ENCODE results near the gene MED16.

The MED16 gene

DNA sequence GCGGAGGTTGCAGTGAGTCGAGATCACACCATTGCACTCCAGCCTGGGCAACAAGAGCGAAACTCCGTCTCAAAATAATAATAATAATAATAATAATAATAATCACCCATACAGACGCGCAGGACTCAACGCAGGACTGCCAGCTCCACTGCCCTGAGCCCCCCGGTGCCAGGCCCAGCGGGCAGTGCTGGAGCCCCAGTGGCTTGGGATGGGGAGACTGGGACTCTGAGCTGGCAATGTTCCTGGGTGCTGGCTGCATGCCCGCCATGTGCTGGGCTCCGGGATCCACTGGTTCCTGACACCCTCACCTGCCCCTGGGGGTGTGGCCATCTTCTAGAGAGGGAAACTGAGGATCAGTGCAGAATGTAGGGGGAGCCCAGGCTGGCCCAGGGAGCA lies 65.7 kb downstream of the MED16 start:
- H3K27me3 ChIP-seq = peaks cover 28% of the 10 kb centered on the region
- H3K9me3 ChIP-seq = no peaks in the 10 kb centered on the region
- peaks cover 57 to 77% of the 10 kb centered on the region in 2 experiments for H3K4me1 ChIP-seq (ENCODE audit: control insufficient read depth in 1 of 2, insufficient read depth in 1 of 2, low read depth in 1 of 2, low read length in 1 of 2)
- peak overlapping the region in 1 of 2 experiments; percentile 30 for H3K4me3 ChIP-seq (ENCODE audit: low read depth in 1 of 2, low read length in 1 of 2)
- no peaks in the 10 kb centered on the region for H3K36me3 ChIP-seq
- TF ChIP-seq, protein P1, sequence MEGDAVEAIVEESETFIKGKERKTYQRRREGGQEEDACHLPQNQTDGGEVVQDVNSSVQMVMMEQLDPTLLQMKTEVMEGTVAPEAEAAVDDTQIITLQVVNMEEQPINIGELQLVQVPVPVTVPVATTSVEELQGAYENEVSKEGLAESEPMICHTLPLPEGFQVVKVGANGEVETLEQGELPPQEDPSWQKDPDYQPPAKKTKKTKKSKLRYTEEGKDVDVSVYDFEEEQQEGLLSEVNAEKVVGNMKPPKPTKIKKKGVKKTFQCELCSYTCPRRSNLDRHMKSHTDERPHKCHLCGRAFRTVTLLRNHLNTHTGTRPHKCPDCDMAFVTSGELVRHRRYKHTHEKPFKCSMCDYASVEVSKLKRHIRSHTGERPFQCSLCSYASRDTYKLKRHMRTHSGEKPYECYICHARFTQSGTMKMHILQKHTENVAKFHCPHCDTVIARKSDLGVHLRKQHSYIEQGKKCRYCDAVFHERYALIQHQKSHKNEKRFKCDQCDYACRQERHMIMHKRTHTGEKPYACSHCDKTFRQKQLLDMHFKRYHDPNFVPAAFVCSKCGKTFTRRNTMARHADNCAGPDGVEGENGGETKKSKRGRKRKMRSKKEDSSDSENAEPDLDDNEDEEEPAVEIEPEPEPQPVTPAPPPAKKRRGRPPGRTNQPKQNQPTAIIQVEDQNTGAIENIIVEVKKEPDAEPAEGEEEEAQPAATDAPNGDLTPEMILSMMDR (IDR thresholded peaks at IDR 0.05) = no peak
- H3K27ac ChIP-seq = no peak overlapping the region

GRCh38 chr19:825897-826644 lies 66.9 kb downstream of the MED16 start:
- no peak overlapping the region for H3K4me3 ChIP-seq (ENCODE audit: low read depth in 1 of 2, low read length in 1 of 2)
- no peak overlapping the region for H3K27ac ChIP-seq
- H3K9me3 ChIP-seq = no peaks in the 10 kb centered on the region
- no peaks in the 10 kb centered on the region for H3K36me3 ChIP-seq
- peaks cover 28% of the 10 kb centered on the region for H3K27me3 ChIP-seq
- TF ChIP-seq, protein P1 (IDR thresholded peaks at IDR 0.05) = no peak
- peaks cover 57 to 78% of the 10 kb centered on the region in 2 experiments for H3K4me1 ChIP-seq (ENCODE audit: control insufficient read depth in 1 of 2, insufficient read depth in 1 of 2, low read depth in 1 of 2, low read length in 1 of 2)

- Histone ChIP-seq H3K27ac (no peak overlapping the region), H3K4me1 (ENCODE audit: control insufficient read depth in 1 of 2, insufficient read depth in 1 of 2, low read depth in 1 of 2, low read length in 1 of 2) (peaks cover 47 to 69% of the 10 kb centered on the region in 2 experiments), H3K9me3 (no peaks in the 10 kb centered on the region), H3K27me3 (peaks cover 22% of the 10 kb centered on the region), H3K4me3 (ENCODE audit: low read depth in 1 of 2, low read length in 1 of 2) (no peak overlapping the region), H3K36me3 (no peaks in the 10 kb centered on the region)
- TF ChIP-seq, protein P1 (IDR thresholded peaks at IDR 0.05) = no peak
Measured at GRCh38 chr19:824885-825284, 68.1 kb downstream of the MED16 start.

DNA sequence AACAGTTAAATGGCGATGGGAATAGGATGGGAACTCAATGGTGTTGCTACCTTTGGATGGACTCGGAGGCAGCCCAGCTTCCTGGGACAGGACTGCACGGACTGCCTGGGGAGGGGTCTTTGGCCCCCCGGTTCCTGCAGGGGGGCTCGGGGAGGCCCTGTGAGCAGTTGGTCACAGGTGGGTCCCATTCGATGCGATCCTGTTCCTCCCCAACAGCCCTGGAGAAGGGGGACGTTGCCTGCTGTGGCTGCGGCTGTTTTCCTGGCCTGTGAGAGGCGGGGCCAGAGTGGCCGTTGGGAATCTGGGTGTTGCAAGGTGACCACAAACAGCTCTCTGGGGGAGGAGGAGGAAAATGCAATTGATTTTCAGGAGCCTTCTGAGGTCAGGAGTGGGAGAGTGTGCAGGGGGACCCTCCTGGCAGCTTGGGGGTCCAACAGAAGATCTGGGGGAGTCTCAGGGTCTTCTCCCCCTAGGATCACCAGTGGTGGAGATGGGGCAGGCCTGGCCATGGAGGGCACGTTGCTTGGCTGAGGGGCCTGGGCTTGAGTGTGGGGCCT lies 69.3 kb downstream of the MED16 start:
- H3K27ac ChIP-seq = no peak overlapping the region
- TF ChIP-seq, protein P1 (IDR thresholded peaks at IDR 0.05) = no peak
- H3K27me3 ChIP-seq = peaks cover 22% of the 10 kb centered on the region
- H3K4me1 ChIP-seq (ENCODE audit: control insufficient read depth in 1 of 2, insufficient read depth in 1 of 2, low read depth in 1 of 2, low read length in 1 of 2) = peaks cover 40 to 62% of the 10 kb centered on the region in 2 experiments
- H3K36me3 ChIP-seq = no peaks in the 10 kb centered on the region
- no peak overlapping the region for H3K4me3 ChIP-seq (ENCODE audit: low read depth in 1 of 2, low read length in 1 of 2)
- H3K9me3 ChIP-seq = no peaks in the 10 kb centered on the region

- H3K27me3 ChIP-seq = peaks cover 22% of the 10 kb centered on the region
- H3K36me3 ChIP-seq = no peaks in the 10 kb centered on the region
- no peaks in the 10 kb centered on the region for H3K9me3 ChIP-seq
- no peak within 1 kb of the TSS for H3K27ac ChIP-seq
- H3K4me3 ChIP-seq (ENCODE audit: low read depth in 1 of 2, low read length in 1 of 2) = peak within 1 kb of the TSS; percentile 23 to 52
- peaks cover 27 to 47% of the 10 kb centered on the region in 2 experiments for H3K4me1 ChIP-seq (ENCODE audit: control insufficient read depth in 1 of 2, insufficient read depth in 1 of 2, low read depth in 1 of 2, low read length in 1 of 2)
- TF ChIP-seq, protein P1 (IDR thresholded peaks at IDR 0.05) = no peak
Measured at GRCh38 chr19:821825-822503, 71.0 kb downstream of the MED16 start, which contains the start of gene PLPPR3. TSS of gene PLPPR3 (minus strand) at chr19:821955. CDS start at chr19:821559, 396 bp downstream.

Data from neutrophil (primary cell).